ENCODE data around the gene DUSP6.

The DUSP6 gene

GRCh38 chr12:89334548-89335169, 17.6 kb downstream of the DUSP6 start:
- no peak for DNase-seq (ENCODE audit: extremely low read depth in 1 of 2, low read depth in 1 of 2)

DNA sequence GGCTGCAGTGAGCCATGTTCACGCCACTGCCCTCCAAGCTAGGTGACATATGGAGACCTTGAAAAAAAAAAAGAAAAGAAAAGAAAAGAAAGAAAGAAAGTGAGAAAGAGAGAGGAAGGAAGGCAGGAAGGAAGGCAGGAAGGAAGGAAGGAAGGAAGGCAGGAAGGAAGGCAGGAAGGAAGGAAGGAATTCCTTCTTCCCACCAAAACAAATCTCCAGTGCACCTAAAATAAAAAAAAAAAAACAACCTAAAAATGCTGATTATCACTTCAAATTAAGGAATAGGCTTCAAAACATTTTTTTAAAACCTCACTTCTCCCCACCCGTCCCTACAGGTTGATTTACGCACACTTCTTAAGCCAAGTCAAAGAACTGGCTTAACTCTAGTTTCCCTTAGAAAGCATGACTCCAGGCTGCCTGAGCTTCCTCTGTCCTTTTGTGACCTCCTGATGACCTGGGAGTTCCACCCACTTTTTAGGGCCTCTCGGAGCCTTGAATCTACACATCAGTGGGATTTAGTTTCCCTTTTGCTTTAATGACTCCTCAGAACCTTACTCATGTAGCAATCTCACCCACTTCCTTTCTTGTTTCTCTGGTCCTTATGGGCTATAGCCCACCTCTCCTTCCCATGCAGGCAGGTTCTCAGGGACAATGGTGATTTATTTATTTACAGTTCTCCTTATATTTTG, 18.6 kb downstream of the DUSP6 start:
- DNase-seq (ENCODE audit: extremely low read depth in 1 of 2, low read depth in 1 of 2): no peak

DNA sequence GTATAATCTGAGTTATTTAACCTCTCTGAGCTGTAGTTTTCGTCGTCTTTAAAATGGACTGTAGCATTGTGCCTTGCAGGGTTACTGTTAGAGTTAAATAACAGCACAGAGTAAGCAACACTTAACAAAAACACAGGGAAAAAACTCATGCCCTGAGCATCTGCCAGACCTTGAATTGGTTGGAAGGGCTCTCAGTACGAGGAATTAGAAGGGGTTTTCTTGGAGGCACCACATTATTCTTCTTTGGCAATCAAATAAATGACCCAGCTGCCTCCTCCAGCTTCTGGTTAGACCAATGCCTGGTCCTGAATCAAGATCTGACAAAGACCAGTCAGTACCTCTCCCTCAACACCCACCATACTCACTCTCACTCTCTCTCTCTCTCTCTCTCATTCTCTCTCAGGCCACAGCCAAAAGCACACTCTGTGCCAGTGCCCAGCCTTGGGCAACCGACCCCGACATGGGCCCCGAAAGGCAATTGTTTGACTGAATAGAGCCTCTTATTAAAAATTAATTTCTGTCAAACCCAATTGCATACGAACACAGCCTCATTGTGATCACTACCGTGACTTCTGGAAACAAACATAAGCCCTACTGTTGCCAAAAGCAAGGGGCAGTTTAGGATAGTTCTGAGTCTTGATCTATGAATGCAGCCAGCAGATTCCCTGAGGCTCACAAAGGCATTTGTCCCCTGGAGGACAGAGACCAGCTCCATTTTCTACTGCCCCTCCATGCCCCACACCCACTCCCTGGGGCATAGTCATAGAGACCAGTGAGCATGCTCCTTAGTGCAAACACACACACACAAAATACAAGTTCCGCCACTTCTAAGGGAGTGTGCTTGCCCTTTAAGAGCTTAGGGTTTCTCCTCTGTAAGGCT, 23.9 kb downstream of the DUSP6 start:
- DNase-seq (ENCODE audit: extremely low read depth in 1 of 2, low read depth in 1 of 2): no peak

GRCh38 chr12:89327486-89328094, 24.7 kb downstream of the DUSP6 start:
- DNase-seq (ENCODE audit: extremely low read depth in 1 of 2, low read depth in 1 of 2): no peak

DNA sequence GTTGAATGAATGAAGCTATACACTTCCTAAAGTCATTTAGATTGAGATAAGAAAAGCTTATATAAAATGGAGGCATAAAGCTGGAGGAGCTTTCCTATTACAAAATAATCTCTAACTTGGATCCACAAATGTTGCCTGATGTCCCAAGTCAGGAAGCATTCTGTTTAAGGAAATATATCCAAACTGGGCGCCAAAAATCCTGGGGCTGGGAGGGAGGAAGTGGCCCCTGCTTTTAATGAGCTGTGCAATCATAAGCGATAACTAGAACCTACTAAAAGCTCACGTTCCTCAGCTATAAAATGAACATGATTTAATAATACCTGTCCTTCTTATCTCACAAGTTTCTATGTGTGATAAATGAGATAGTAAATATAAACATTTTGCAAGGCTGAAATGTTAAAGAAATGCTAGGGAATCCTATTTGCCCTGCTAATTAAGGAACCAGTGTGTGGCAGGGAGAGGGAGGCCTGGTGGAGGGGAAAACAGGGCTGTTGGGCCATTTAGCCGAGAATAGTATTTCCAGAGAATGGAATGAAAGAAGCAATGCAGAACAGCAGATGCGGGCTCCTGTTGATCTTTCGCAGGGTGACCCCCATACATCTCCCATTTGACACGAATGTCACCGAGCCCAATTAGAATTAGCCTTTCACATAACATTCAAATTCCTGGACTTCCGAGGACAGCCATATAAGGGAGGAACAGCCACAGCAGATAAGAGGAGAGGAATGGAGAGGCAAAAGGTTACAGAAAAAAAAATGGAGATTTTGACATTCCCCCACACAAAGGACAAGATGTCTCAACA, 25.9 kb downstream of the DUSP6 start:
- no peak for DNase-seq (ENCODE audit: extremely low read depth in 1 of 2, low read depth in 1 of 2)

DNA sequence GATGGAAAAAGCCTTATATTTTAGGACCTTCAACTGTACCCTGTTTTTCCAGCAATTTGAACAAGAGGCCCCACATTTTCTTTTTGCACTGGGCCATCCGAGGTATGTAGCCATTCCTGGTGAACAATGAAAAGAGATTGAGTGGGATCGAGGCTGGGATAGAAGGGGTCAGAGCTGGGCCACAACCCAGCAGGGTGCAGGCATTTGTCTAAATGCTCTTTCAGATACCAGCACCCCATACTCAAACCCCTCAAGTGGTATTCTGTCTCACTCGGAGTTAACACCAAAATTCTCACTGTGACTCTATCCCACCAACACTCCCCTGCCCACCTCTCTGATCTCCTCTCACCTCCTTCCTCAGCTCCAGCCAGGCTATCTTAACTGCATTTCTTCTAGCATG, 26.8 kb downstream of the DUSP6 start:
- DNase-seq (ENCODE audit: extremely low read depth in 1 of 2, low read depth in 1 of 2): no peak

DNA sequence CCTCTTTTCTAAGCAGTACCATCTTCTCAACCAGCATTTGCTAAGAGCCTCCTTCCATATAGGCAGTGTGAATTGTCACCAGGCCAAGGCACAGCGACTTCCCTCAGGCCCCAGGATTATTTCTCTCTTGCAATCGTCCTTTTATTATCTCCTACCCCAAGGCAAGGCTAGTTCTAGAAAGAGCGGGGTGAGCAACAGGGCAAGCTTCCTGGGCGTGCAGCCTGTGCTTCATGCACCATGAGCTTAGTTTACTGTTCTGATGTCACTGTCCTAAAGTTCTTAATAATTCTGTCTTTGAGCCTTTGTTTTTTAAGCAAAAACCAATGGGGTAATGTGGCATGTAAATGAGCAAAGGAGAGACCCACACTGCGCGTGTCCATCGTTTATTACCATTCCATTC, 27.9 kb downstream of the DUSP6 start:
- DNase-seq (ENCODE audit: extremely low read depth in 1 of 2, low read depth in 1 of 2): no peak

DNA sequence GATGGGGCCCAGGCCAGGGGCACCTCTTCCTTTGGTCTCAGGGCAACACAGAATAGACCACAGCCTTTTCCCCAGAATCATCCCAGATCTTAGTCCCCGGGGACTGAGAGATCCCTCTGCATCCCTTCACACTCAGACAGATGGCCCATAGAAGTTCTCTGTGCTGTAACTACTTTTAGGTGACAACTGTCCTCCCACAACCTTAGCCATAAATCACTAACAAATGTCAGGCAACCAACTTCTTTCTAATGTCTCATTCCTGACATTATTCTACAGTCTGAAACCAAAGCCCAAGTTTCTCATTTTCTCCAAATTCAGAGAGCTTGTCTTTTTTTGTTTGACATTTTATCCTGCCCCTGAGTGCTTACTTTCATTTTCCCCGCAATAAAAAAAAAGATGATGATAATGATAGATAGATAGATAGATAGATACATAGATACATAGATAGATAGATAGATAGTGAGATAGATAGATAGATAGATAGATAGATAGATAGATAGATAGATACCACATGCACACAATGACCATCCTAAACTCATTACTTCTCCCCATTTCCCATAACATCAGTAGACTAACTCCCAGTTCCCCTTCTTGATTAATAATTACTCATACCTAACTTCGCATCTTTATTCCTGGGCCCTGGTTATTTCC, 28.6 kb downstream of the DUSP6 start:
- DNase-seq (ENCODE audit: extremely low read depth in 1 of 2, low read depth in 1 of 2): no peak

- DNase-seq (ENCODE audit: extremely low read depth in 1 of 2, low read depth in 1 of 2): no peak
These were observed 31.6 kb downstream of the DUSP6 start for GRCh38 chr12:89320735-89321134.

DNA sequence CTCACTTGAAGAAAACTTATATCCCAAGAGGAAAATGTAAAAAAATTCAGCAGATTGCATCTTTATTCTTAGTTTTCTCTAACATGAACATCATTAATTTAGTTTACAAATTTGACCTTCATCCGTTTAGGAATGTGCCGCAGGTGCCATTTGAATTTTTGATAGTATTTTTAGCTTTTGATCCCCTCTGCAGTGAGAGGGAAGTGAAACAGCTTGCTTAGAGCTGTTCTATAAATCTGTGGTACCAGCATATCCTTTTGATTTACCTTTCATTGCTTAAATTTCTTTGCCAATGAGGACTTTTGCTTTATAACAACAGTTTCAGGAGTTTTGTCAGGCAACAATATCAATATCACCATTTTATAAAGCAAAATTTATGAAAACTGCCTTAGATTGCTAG, 32.7 kb downstream of the DUSP6 start:
- no peak for DNase-seq (ENCODE audit: extremely low read depth in 1 of 2, low read depth in 1 of 2)

DNA sequence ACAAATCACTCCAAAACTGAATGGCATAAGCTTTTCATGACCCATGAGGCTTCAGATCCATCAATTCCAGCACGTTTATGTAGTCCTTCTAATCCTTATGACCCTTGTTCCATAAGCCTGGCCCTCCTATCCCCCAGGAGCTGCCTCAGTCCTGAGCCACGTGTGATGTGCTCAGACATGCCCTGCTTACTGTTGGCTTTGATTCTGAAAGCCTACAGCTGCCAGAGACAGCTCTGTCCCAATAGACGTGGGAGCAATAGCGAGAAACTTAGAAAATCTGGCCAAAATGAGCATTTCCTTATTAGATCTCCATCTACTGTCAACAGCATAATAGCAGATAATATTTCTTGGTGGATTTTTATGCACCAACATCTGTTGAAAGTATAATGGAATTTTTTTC, 33.2 kb downstream of the DUSP6 start:
- no peak for DNase-seq (ENCODE audit: extremely low read depth in 1 of 2, low read depth in 1 of 2)

DNA sequence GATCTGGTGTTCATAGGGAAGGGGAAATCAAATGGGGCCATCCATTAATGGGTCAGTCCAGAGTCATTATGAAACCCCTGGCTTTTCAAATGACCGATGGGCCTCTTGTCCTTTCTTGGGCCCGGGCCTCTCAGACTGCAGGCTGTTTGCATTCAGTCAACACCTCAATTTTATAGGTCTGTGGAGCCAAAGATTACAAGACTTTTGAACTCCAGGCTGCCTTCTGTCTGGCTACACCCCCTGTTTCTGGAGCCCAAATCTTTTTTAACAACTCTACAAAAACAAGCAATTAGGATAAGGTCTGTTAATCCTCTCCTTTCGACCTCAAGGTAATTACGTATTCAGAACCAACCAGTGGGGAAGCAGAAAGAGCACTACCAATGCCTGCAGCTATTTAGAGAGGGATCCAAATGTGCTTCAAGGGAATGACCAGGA, 35.6 kb downstream of the DUSP6 start:
- DNase-seq (ENCODE audit: extremely low read depth in 1 of 2, low read depth in 1 of 2): no peak

GRCh38 chr12:89314060-89314761, 38.1 kb downstream of the DUSP6 start:
- DNase-seq (ENCODE audit: extremely low read depth in 1 of 2, low read depth in 1 of 2): no peak

- no peak for DNase-seq (ENCODE audit: extremely low read depth in 1 of 2, low read depth in 1 of 2)
These were observed 40.5 kb downstream of the DUSP6 start for GRCh38 chr12:89311703-89312293.

DNA sequence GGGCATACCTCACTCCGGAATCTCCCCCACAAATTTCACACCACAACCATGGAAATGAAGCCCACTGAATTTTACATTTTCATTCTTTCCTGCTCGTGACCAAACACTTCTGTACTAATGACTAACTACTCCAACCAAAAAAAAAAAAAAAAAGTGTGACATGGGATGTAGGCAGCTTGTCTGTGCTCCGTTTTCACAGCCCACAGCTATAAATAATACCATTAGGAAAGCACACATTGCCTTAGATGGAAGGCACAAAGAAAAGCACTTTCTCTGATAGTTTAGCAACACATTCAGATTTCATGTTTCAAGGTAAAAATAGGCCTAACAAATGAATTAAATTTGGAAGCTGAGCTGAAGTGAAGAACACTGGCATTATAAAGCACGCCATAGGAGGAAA, 42.5 kb downstream of the DUSP6 start:
- DNase-seq (ENCODE audit: extremely low read depth in 1 of 2, low read depth in 1 of 2): no peak

DNA sequence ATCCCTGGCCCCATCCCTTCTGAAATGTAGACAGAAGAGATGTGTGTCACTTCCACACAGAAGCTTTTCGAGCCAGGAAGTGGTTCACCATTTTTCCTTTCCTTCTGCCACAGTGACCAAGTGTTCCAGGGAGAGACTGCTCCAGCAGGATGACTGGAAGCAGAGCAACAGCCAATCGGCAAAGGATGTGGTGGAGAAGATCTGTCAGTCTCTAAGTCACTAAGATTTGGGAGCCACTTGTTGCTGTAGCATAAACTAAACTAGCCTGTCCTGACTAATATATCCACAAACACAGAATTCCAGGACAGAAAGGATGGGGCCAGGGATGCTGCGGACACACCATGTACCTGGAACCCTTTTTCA, 42.9 kb downstream of the DUSP6 start:
- no peak for DNase-seq (ENCODE audit: extremely low read depth in 1 of 2, low read depth in 1 of 2)

DNA sequence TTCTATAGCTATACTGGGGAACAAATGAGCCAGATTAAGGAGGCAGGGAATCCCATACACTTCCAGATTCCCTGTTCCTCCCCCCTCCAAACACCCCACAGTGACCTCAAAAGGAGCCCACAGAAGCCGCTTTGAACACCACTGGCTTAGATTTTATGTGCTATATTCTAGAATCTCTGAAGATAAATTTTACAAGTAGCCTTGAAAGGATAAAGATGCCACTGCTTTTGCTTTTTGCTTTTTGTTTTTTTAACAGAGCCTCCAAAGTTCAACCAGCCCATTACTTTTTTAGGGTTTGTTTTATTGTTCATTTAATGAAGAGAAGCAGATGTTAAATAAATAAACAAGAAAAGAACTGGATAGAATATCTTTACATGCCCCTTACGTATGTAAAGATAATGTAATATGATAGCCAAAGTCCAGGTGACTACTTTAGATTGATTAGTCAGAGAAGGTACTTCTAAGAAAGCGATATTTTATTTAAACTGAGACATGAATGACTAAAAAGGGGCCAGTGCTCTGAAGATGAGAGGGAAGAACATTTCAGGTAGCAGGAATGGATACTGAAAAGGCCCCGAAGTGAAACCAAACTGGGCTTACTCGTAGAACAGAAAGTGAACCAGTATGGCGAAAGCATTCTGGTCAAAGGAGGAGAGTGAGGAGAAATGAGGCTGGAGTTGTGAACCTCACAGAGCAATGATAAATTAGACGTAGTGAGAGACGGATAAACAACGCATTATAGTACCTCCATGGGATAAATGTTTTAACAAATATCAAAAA, 44.6 kb downstream of the DUSP6 start:
- DNase-seq (ENCODE audit: extremely low read depth in 1 of 2, low read depth in 1 of 2): no peak

GRCh38 chr12:89306827-89307473, 45.4 kb downstream of the DUSP6 start:
- DNase-seq (ENCODE audit: extremely low read depth in 1 of 2, low read depth in 1 of 2): no peak
